Activated effector memory CD4-positive, alpha-beta T cell treated with Interleukin-2 at 50 U/mL for 16 hours (primary cell): ENCODE data around the gene ACTN4.

Experiments
- DNase-seq: peaks from one replicate; pipeline ENCODE4 v3.0.0-alpha.2; 2020

Gene ACTN4

DNA sequence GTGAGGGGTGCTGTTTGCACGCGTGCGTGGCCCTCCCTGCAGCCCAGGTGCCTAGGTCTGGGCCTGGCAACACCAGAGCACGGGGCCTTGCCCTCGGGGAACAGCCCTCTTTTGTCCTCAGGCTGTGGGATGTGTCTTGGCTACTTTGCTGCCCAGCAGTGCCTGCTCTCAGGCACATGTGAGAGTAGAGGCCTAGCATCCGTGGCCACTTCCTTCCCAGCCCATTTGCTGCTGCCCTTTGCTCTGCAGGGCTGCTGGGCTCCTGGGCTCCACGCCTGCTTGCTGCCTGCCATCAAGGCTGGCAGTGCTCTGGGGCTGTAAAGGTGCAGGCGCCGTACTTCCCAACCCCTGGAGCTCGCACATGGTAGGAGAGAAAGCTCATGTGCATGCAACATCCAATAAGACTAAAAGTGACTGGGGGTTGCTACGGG, 50.2 kb downstream of the ACTN4 start:
- no peak for DNase-seq

- DNase-seq = no peak
Observed at GRCh38 chr19:38698225-38699026, 51.0 kb downstream of the ACTN4 start.

- no peak for DNase-seq
Observed at GRCh38 chr19:38699027-38699346, 51.5 kb downstream of the ACTN4 start.

GRCh38 chr19:38699647-38700349, 52.3 kb downstream of the ACTN4 start:
- DNase-seq = no peak

GRCh38 chr19:38700350-38700901, 53.0 kb downstream of the ACTN4 start:
- no peak for DNase-seq

DNA sequence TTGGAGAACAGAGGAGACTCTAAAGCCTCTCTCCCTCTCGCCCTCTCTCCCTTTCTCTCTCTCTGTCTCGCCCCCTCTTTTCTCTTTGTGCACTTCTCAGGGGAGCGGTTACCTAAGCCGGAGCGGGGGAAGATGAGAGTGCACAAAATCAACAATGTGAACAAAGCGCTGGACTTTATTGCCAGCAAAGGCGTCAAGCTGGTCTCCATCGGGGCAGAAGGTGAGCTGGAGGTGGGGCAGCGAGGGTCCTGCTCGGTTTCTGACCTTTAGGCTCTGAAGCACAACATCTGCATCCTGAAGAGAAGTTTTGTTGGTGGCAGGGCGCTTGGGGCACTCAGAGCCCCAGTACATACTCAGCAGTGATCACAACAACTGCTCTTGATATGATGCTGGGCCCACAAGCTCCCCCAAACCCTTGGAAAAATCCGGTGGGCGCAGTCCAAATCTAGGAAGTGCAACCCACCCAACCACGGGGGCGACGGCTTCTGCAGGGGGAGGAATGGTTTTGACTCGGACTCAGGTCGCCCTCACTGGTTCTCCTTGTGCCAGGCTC, 53.5 kb downstream of the ACTN4 start:
- DNase-seq = no peak

DNA sequence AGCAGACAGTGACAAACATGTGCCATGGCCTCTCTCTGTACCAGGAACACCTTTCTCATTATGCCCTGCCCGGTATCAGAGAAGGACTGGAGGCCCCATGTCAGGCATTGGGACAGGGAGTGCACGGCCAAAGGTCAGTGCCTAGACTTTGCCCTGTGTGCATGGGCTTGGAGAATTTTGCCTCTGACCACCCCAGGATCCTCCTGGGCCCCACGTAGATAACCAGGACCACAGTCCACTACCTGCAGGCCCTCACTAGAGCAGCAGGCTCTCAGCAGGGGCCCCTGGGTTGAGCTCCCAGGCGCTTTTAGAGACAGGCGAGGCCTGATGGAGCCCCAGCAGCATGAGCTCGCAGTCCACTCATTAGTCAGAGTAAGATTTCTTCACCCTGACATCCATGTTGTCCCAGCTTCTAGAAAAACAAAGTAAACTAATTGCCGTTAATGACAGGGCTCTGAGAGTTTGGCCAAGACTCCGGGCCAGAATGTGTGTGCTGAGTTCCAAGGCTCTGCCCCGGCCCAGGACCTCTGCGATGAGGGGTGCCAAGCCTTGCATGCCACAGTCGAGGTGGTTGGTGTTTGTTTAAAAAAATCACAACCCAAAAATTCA, 54.1 kb downstream of the ACTN4 start:
- DNase-seq = no peak

- DNase-seq = no peak
Observed at GRCh38 chr19:38702278-38702677, 54.8 kb downstream of the ACTN4 start.

DNA sequence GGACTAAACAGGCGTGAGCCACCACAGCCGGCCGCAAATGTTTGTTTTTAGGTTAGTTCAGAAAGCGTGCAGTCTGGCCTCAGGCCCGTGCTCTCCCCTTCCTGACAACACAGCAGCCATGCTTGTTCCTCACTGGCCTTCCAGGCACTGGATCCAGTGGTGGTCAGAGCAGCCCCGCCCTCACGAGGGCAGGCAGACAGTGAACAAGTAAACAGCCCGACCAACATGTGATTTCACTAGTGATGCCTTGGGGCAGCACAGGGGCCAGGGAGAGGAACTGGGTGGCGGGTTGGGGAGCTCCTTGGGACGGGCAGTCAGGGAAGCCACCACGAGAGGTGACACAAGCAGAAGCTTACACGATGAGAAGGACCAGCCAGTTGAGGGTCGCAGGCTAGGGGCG, 56.1 kb downstream of the ACTN4 start:
- DNase-seq = no peak

- no peak for DNase-seq
Observed at GRCh38 chr19:38704488-38705026, 57.1 kb downstream of the ACTN4 start.

- no peak for DNase-seq
Observed at GRCh38 chr19:38705197-38706019, 58.0 kb downstream of the ACTN4 start.

GRCh38 chr19:38706792-38707511, 59.5 kb downstream of the ACTN4 start:
- DNase-seq = no peak

DNA sequence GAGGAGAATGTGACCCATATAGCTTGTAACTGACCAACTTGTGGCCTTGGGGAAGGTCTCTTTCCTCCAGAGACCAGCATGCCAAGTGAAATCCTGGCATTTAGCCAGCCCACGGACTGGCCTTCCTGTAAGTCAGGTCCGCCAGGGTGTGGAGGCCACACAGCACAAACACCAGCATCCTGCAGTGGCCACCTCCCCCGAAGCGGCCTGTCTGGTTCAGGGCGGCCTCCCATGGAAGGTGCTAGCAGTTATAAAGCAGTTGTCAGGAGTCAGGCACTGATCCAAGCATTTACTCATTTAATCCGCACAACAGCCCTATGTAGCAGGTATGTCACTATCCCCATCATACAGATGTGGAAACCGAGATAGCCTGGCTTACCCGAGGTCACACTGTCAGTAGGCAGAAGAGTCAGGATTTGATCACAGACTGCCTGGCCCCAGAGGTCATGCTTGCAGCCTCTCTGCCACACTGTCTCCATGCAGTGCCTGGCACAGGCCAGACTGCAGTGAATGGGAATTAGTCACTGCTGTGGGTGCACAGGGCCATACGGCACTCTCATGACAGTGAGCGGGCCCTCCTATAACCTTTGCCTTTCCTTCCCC, 60.2 kb downstream of the ACTN4 start:
- no peak for DNase-seq

DNA sequence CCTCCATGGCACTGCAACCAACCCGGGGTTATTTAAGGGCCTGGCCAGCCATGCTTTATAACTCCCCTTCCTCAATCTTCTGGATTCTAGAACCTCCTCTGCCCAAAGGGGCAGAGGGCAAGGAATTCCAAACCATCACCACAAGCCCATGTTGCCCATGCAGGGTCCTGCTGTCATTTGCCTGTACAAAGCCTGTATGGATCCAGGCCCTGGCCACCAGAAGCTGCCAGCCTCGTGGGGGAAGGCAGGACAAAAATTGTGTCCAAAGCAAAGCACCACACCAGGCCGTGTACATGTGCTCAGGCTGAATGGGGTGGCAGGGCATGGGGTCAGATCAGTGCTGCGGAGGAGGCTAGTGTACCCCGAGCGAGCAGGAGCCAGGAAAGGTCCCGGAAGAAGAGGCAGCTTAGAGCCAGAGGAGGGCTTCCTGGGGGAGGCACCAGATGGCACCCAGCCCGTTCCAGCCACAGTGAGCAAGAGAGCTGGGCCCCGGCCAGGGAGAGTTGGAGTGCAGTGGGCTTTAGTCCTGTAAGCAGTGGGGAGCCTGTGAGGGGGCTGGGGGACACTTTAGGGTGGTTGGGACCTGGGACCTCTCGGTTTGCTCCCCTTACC, 61.1 kb downstream of the ACTN4 start:
- DNase-seq = no peak

- no peak for DNase-seq
Observed at GRCh38 chr19:38709119-38709518, 61.7 kb downstream of the ACTN4 start.

- no peak for DNase-seq
Observed at GRCh38 chr19:38709671-38710415, 62.4 kb downstream of the ACTN4 start.

DNA sequence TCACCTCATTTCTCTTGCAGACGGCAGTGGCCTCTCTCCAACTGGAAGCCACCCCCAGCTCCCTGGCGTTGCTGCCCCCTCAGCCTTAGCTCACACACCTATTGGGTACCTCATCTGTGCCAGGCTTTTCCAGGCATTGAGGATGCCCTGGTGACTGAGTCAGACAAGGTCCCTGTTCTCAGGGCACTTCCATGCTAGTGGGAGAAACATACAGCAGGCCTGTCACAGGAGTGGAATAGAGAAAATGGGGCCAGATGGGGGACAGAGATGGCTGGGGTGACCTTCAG, 62.9 kb downstream of the ACTN4 start:
- DNase-seq = no peak

- DNase-seq = no peak
Observed at GRCh38 chr19:38710928-38711725, 63.7 kb downstream of the ACTN4 start.

DNA sequence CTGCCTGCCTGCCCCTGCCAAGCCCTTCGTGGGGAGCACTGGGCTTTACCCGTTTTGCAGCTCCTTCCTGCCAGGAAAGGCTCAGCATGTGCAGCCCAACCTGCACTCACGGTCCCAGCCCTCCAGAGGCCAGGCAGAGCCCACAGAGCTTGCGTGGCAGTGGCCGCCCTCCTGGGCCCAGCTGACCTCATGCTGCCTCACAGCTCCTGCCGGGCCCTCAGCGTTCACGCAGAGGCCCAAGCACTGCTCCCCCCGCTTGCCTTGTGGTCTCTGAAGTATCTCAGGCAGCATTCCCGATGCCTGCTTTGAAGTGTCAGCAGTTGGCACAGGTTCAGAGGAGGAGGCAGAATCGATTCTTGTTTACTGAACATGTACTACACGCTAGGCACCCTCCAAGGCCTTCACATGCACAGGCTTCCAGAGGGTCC, 64.3 kb downstream of the ACTN4 start:
- no peak for DNase-seq
